ENCODE results near the gene BABAM2.
"Not testable (repeated sequence)": the region's sequence is repeated elsewhere in the genome, so short reads cannot be mapped to it uniquely, and the experiment has no call there.

The BABAM2 gene

DNA sequence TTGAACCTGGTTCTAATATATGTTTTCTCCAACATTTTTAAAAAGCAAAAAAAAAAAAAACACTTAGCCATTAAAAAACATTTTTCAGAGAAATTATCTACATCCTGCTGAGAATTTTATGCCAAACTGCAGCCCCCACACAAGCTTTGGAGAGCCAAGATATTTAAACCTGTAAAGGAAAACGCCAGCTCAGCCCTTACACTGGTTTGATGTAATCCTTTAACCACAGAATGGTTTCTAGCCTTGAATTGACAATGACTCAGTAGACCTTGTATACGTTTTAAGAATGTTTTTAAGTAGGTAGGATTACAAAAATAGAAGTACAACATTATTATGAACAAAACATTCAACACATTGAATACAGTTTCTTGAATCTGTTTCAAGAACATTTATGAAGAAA is 113.6 kb downstream of the BABAM2 start:
- DNase-seq (ENCODE audit: insufficient read length, low spot score) (no peak), FAIRE-seq (no peak)
- TF ChIP-seq, protein P1, sequence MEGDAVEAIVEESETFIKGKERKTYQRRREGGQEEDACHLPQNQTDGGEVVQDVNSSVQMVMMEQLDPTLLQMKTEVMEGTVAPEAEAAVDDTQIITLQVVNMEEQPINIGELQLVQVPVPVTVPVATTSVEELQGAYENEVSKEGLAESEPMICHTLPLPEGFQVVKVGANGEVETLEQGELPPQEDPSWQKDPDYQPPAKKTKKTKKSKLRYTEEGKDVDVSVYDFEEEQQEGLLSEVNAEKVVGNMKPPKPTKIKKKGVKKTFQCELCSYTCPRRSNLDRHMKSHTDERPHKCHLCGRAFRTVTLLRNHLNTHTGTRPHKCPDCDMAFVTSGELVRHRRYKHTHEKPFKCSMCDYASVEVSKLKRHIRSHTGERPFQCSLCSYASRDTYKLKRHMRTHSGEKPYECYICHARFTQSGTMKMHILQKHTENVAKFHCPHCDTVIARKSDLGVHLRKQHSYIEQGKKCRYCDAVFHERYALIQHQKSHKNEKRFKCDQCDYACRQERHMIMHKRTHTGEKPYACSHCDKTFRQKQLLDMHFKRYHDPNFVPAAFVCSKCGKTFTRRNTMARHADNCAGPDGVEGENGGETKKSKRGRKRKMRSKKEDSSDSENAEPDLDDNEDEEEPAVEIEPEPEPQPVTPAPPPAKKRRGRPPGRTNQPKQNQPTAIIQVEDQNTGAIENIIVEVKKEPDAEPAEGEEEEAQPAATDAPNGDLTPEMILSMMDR (IDR thresholded peaks at IDR 0.05; ENCODE audit: insufficient read depth, missing control alignments): no peak

DNA sequence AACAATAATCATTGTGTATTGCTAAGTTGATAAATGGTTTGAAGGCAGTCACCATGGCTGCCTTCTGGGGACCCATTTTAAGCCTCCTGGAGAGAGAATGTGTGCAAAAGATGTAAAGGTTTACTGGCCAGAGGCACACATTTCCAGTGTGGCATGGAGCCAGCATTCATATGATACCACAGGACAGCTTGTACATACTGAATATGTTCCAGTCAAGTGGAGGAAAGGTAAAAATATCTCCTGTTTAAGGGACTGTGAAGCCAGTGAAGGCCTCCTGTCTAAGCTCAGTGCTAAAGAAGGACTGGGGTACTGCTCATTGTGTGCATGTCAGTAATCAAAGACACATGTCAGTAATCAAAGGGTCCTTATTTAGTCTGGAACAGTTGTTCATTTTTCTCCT is 119.2 kb downstream of the BABAM2 start:
- DNase-seq (ENCODE audit: insufficient read length, low spot score) (no peak), FAIRE-seq (no peak)
- TF ChIP-seq, protein P1 (IDR thresholded peaks at IDR 0.05; ENCODE audit: insufficient read depth, missing control alignments): no peak

DNA sequence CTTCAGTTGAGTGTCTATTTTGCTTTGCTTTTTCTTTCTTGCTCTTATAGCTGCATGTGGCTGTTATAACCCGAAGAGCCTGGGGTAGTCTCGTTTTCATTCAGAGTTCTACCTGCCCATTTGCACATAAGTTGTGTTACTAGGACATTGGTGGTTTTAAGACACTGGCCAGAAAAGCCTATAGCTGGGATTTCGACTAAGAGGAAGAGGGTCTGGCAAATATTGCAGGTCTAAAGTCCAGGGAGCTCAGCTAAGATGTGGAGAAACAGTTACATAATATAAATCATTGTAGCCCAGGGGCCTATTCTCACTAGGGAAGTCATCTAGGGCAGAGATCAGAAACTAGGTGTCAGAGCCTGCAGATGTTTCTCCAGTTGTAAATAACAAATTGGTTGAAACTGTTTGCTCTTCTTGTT is 120.8 kb downstream of the BABAM2 start:
- FAIRE-seq (no peak), DNase-seq (ENCODE audit: insufficient read length, low spot score) (no peak)
- TF ChIP-seq, protein P1 (IDR thresholded peaks at IDR 0.05; ENCODE audit: insufficient read depth, missing control alignments): no peak

DNA sequence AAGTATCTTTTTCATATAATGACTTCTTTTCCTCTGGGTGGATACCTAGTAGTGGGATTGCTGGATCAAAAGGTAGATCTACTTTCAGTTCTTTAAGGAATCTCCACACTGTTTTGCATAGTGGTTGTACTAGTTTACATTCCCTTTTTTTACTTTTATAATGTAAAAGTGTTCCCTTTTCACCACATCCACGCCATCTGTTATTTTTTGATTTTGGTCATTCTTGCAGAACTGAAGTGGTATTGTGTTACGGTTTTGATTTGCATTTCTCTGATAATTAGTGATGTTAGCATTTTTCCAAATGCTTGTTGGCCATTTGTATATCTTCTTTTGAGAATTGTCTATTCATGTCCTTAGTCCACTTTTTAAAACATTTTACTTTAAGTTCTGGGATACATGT is 127.9 kb downstream of the BABAM2 start:
- FAIRE-seq; DNase-seq (ENCODE audit: insufficient read length, low spot score): not testable (repeated sequence)

DNA sequence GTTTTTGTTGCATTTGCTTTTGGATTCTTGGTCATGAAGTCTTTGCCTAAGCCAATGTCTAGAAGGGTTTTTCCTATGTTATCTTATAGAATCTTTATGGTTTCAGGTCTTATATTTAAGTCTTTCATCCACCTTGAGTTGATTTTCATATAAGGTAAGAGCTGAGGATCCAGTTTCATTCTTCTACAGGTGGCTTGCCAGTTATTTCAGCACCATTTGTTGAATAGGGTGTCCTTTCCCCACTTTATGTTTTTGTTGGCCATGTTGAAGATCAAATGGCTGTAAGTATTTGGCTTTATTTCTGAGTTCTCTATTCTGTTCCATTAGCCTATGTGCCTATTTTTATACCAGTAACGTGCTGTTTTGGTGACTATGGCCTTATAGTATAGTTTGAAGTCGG is 129.0 kb downstream of the BABAM2 start:
- FAIRE-seq; DNase-seq (ENCODE audit: insufficient read length, low spot score): not testable (repeated sequence)

DNA sequence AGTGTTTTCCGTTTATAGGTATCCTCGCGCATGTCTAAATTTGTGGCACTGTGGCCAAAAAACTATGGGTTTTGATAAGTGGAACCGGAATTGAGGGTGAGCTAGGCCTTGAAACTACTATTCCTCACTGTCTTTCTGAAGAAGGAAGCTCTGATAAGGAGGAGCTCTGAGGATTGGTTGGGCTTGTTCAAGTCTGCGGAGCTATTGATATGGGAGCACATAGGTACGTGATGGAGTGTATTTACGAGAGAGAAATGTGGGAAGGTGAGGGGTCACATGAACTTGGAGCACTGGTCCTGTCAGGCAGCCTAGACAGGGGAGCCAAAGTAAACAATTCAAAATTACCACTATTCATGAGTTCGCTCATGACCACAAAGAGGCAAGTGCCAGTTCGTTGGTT is 131.4 kb downstream of the BABAM2 start:
- TF ChIP-seq, protein P1 (IDR thresholded peaks at IDR 0.05; ENCODE audit: insufficient read depth, missing control alignments): no peak
- FAIRE-seq (no peak), DNase-seq (ENCODE audit: insufficient read length, low spot score) (no peak)

DNA sequence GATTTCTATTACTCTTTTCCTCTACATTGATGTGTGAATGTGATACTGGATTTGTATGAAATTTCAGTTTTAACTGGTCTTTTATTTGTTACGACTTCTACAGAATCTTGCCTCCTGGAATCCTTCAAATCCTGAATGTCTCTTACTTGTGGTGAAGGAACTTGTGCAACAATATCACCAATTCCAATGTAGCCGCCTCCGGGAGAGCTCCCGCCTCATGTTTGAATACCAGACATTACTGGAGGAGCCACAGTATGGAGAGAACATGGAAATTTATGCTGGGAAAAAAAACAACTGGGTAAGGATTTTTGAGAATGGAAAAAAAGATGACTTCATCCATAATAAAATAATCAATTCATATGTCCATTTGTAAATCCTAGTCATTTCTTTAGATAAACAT is 134.6 kb downstream of the BABAM2 start:
- no peak for DNase-seq (ENCODE audit: insufficient read length, low spot score)
- TF ChIP-seq, protein P1 (IDR thresholded peaks at IDR 0.05; ENCODE audit: insufficient read depth, missing control alignments): no peak
- FAIRE-seq: no peak

DNA sequence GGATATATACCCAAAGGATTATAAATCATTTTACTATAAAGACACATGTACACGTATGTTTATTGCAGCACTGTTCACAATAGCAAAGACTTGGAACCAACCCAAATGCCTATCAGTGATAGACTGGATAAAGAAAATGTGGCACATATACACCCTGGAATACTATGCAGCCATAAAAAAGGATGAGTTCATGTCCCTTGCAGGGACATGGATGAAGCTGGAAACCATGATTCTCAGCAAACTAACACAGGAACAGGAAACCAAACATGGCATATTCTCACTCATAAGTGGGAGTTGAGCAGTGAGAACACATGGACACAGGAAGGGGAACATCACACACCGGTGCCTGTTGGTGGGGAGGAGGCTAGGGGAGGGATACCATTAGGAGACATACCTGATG is 135.7 kb downstream of the BABAM2 start:
- not testable (repeated sequence) for DNase-seq (ENCODE audit: insufficient read length, low spot score); FAIRE-seq

DNA sequence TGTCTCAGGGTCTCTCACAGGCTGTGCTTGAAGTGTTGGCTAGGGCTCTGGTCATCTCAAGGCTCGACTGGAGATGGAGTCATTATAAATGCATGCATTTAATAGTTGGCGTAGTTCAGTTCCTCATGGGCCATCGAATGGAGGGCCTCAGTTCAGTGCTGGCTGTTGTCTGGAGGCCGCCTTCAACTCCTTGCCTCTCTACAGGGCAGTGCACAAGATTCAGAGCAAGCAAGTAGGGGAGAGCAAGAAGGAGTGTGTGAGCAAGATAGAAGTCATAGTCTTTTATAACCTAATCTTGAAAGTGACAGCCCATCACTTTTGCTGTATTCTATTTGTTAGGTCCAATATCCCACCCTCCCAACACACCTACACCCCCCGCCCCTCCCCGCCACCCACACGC is 137.5 kb downstream of the BABAM2 start:
- FAIRE-seq: no peak
- TF ChIP-seq, protein P1 (IDR thresholded peaks at IDR 0.05; ENCODE audit: insufficient read depth, missing control alignments): no peak
- no peak for DNase-seq (ENCODE audit: insufficient read length, low spot score)
